Mesendoderm (in vitro differentiated cells): ENCODE data around the gene COL18A1.
"Not testable (repeated sequence)": the region's sequence is repeated elsewhere in the genome, so short reads cannot be mapped to it uniquely, and the experiment has no call there.

Experiments used
- DNase-seq: peaks from one replicate; pipeline ENCODE4 v3.0.0; 2013
- H2AK5ac ChIP-seq: 2 replicates; pipeline ENCODE4 v1.6.1; 2013; ENCODE audit warnings: low read length, inconsistent platforms
- H2BK120ac ChIP-seq: 2 replicates; pipeline ENCODE4 v1.6.1; 2013; ENCODE audit warnings: low read depth, mild to moderate bottlenecking, low read length, moderate library complexity, mixed read lengths
- H2BK15ac ChIP-seq: replicated peaks from 2 replicates; pipeline ENCODE4 v1.6.1; 2013; ENCODE audit warnings: low read depth, mild to moderate bottlenecking, moderate library complexity
- H2BK5ac ChIP-seq: 2 replicates; pipeline ENCODE4 v1.6.1; 2013; ENCODE audit warnings: low read length, inconsistent platforms
- H3K18ac ChIP-seq: 2 replicates; pipeline ENCODE4 v1.6.1; 2013; ENCODE audit warnings: mild to moderate bottlenecking, low read length, mixed read lengths
- H3K23ac ChIP-seq: one replicate; pipeline ENCODE4 v1.6.1; 2013; ENCODE audit warnings: low read length
- H3K27ac ChIP-seq: 2 replicates; pipeline ENCODE4 v1.5.1; 2013; ENCODE audit warnings: low read depth, mild to moderate bottlenecking, inconsistent platforms, low read length, moderate library complexity
- H3K27me3 ChIP-seq: 2 replicates; pipeline ENCODE4 v1.6.1; 2013; ENCODE audit warnings: low read length, control low read depth, mild to moderate bottlenecking, inconsistent platforms; ENCODE audit not compliant: insufficient read depth, poor library complexity
- H3K36me3 ChIP-seq: 2 replicates; pipeline ENCODE4 v1.6.1; 2013; ENCODE audit warnings: low read length, inconsistent platforms; ENCODE audit not compliant: control insufficient read depth, insufficient read depth
- H3K4ac ChIP-seq: one replicate; pipeline ENCODE4 v1.6.1; 2013; ENCODE audit warnings: low read depth, mild to moderate bottlenecking, low read length, moderate library complexity
- H3K4me1 ChIP-seq: 2 replicates; pipeline ENCODE4 v1.6.1; 2013; ENCODE audit warnings: low read depth, low read length, inconsistent platforms; ENCODE audit not compliant: control insufficient read depth
- H3K4me2 ChIP-seq: 2 replicates; pipeline ENCODE4 v1.6.1; 2013; ENCODE audit warnings: low read length
- H3K4me3 ChIP-seq: 2 replicates; pipeline ENCODE4 v1.5.1; 2013; ENCODE audit warnings: mild to moderate bottlenecking, low read length
- H3K56ac ChIP-seq: one replicate; pipeline ENCODE4 v1.6.1; 2013; ENCODE audit warnings: low read length
- H3K79me1 ChIP-seq: 2 replicates; pipeline ENCODE4 v1.6.1; 2013; ENCODE audit warnings: low read length, inconsistent platforms
- H3K79me2 ChIP-seq: 2 replicates; pipeline ENCODE4 v1.6.1; 2013; ENCODE audit warnings: mild to moderate bottlenecking, low read length; ENCODE audit not compliant: control insufficient read depth, insufficient read depth
- H3K9ac ChIP-seq: 2 replicates; pipeline ENCODE4 v1.6.1; 2013; ENCODE audit warnings: low read length, inconsistent platforms
- H4K5ac ChIP-seq: one replicate; pipeline ENCODE4 v1.6.1; 2013; ENCODE audit warnings: low read length
- H4K8ac ChIP-seq: one replicate; pipeline ENCODE4 v1.6.1; 2013; ENCODE audit warnings: low read depth, mild to moderate bottlenecking, control low read depth, low read length, moderate library complexity
- WGBS: extraction: QIAGEN DNeasy Blood & Tissue Kit; methylation state at CpG from one replicate; pipeline ENCODE4 v1.1.7; 2013; ENCODE audit warnings: low lambda C conversion rate, missing lambda C conversion rate; ENCODE audit not compliant: insufficient coverage; ENCODE audit errors: extremely low coverage; 5-methylcytosine and 5-hydroxymethylcytosine counted together

The COL18A1 gene

DNA sequence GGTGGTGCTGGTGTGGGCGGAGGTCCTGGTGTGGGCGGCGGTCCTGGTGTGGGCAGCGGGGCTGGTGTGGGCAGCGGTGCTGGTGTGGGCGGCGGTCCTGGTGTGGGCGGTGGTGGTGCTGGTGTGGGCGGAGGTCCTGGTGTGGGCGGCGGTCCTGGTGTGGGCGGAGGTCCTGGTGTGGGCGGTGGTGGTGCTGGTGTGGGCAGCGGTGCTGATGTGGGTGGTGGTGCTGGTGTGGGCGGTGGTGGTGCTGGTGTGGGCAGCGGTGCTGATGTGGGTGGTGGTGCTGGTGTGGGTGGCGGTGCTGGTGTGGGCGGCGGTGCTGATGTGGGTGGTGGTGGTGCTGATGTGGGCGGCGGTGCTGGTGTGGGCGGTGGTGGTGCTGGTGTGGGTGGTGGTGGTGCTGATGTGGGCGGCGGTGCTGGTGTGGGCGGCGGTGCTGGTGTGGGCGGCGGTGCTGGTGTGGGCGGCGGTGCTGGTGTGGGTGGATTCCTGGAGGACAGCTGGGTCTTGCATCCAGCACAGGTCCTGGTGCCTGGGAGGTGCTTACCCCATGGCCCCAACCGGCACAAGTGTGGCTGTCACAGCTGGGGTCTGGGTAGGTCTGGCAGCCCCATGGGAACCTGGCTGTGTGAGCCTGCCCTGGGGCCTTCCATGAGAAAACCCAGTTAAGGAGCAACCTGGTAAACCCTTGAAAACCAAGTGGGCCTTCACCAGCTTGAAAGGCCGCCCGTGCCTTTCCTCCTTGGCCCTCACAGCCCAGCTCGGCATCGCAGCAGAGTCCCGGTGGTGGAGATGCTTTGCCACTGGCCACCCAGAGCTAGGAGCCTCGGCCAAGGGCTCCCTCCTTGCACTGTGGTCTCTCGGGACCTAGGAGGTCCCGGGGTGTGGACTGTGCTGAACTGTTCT is 38.0 kb downstream of the COL18A1 start:
- not testable (repeated sequence) for H2BK5ac ChIP-seq, H2AK5ac ChIP-seq, H3K9ac ChIP-seq, H3K4me3 ChIP-seq, H3K23ac ChIP-seq, H2BK120ac ChIP-seq, H3K4me1 ChIP-seq, H3K56ac ChIP-seq, H3K4me2 ChIP-seq, H4K8ac ChIP-seq, DNase-seq, H3K36me3 ChIP-seq, H3K27ac ChIP-seq, H3K18ac ChIP-seq, H3K4ac ChIP-seq, H2BK15ac ChIP-seq, H4K5ac ChIP-seq, H3K27me3 ChIP-seq
- peaks cover 25% of the 10 kb centered on the region for H3K79me1 ChIP-seq
- no CpG with 5 or more reads among the region's 39 CpGs for WGBS
- H3K79me2 ChIP-seq, result peaks cover 65% of the 10 kb centered on the region

DNA sequence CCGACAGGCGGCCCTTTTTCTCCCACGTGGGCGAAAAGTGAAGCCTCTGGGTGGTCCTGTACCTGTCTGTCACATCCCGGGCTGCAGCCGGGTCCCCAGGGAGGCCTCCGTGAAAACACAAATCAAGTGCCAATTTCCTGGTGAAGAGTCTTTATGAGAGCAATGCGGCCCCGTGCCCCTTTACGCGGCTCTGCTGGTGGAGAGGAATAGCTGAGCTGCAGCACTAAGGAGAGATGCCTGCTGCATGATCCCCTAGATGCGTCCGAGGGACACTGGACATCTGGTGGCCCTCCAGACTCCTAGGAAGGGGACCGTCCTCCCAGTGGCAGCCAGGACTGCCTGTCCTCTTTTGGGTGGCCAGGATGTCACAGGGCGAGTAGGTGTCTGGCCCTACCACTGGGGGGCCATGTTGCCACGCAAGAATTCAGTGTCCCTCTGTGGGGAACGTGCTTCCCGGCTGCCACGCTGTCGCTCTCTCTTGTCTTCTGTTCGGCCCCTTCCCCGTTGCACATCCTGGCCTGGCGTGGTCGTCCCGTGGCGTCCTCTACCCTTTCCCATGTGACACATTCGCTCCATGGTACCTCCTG is 38.7 kb downstream of the COL18A1 start:
- Histone ChIP-seq H3K4me2 (no peak overlapping the region), H3K79me2 (peaks cover 72% of the 10 kb centered on the region), H3K9ac (no peak overlapping the region), H3K36me3 (peaks cover 3% of the 10 kb centered on the region), H3K4me1 (no peaks in the 10 kb centered on the region), H2BK15ac (no peak overlapping the region), H3K23ac (no peak overlapping the region), H3K4ac (no peak overlapping the region), H3K56ac (no peak overlapping the region), H3K27me3 (no peaks in the 10 kb centered on the region), H2BK120ac (no peak overlapping the region), H4K8ac (no peak overlapping the region), H3K4me3 (no peak overlapping the region), H4K5ac (no peak overlapping the region), H3K27ac (no peak overlapping the region), H3K79me1 (peaks cover 30% of the 10 kb centered on the region), H2BK5ac (no peak overlapping the region), H2AK5ac (no peak overlapping the region), H3K18ac (no peak overlapping the region)
- no peak for DNase-seq
- WGBS, result no CpG with 5 or more reads among the region's 27 CpGs

DNA sequence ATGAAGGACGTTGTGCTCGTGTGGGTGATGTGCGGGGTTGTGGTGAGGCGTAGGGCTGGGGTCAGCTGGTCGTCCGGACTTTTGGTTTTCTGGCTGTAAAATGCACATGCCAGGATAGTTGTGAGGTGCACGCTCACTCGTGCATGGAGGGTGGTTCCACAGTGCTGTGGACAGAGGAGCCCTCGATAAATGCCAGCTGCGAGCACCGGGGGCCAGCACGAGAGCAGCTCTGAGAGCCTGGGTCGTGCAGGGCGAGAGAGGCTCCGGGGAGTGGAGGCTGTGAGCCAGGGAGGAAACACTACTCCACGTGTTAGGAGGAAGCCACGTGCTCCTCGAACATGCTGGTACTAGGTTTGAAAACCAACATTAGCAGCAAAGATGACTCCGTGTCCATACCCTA is 39.4 kb downstream of the COL18A1 start:
- WGBS, result no CpG with 5 or more reads among the region's 19 CpGs
- H2AK5ac ChIP-seq, result no peak overlapping the region
- H2BK5ac ChIP-seq, result no peak overlapping the region

DNA sequence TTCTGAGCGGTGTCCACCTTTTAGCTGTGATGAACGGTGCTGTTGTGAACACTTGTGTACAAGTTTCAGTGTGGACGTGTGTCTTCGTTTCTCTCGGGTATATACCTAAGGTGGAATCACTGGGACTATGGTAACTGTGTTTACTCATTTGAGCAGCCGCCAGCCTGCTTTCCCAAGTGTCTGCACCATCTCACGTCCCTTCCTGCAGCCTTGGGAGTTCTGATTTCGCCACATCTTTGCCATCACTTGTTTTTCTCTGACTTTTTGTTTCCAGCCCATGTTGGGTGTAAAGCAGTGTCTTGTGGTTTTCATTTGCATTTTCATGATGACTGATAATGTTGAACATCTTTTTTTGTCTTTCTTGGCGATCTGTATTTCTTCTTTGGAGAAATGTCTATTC is 40.4 kb downstream of the COL18A1 start:
- H3K27me3 ChIP-seq, result no peaks in the 10 kb centered on the region
- peaks cover 28% of the 10 kb centered on the region for H3K79me1 ChIP-seq
- H4K5ac ChIP-seq, result no peak overlapping the region
- no CpG with 5 or more reads among the region's 9 CpGs for WGBS
- no peak overlapping the region for H2BK15ac ChIP-seq
- H3K27ac ChIP-seq, result no peak overlapping the region
- no peak overlapping the region for H3K4ac ChIP-seq
- peaks cover 3% of the 10 kb centered on the region for H3K36me3 ChIP-seq
- H2AK5ac ChIP-seq, result no peak overlapping the region
- H3K23ac ChIP-seq, result no peak overlapping the region
- no peak for DNase-seq
- H2BK5ac ChIP-seq, result no peak overlapping the region
- H3K18ac ChIP-seq, result no peak overlapping the region
- no peak overlapping the region for H3K9ac ChIP-seq
- H3K56ac ChIP-seq, result no peak overlapping the region
- no peak overlapping the region for H3K4me2 ChIP-seq
- H3K79me2 ChIP-seq, result peaks cover 69% of the 10 kb centered on the region
- H2BK120ac ChIP-seq, result no peak overlapping the region
- no peak overlapping the region for H4K8ac ChIP-seq
- no peaks in the 10 kb centered on the region for H3K4me1 ChIP-seq
- H3K4me3 ChIP-seq, result no peak overlapping the region

More for the DNA sequence above, 39.4 kb downstream of the COL18A1 start:
- Histone ChIP-seq H3K4me2 (no peak overlapping the region), H3K36me3 (peaks cover 3% of the 10 kb centered on the region), H3K4me3 (no peak overlapping the region), H3K4me1 (no peaks in the 10 kb centered on the region), H3K79me1 (peaks cover 29% of the 10 kb centered on the region), H3K4ac (no peak overlapping the region), H3K27me3 (no peaks in the 10 kb centered on the region), H3K18ac (no peak overlapping the region), H3K23ac (no peak overlapping the region), H2BK120ac (no peak overlapping the region), H4K8ac (no peak overlapping the region), H2BK15ac (no peak overlapping the region), H3K56ac (peak overlapping the region; percentile 13), H3K27ac (no peak overlapping the region), H4K5ac (no peak overlapping the region), H3K9ac (no peak overlapping the region), H3K79me2 (peaks cover 73% of the 10 kb centered on the region)
- no peak for DNase-seq

DNA sequence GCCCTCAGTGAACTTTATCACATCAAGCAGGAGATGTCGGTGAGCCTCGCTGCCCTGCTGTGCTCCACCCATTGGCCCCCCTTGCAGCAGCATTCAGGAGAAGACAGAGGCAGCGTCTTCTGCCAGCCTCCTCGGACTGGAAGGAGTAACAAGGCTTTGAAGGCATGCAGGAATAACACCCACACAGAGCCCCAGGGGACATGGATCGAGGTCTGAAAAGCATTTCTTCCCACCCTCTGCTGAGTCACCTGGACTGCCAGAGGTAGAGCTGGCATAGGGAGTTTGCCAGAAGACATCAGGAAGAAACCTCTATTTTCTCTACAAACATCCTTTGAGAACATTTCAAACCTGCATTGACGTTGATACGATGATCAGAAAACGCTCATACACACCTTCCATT is 42.9 kb downstream of the COL18A1 start:
- Histone ChIP-seq H3K4me3 (no peak overlapping the region), H3K79me2 (peaks cover 52% of the 10 kb centered on the region), H3K27ac (no peak overlapping the region), H4K5ac (no peak overlapping the region), H2BK5ac (no peak overlapping the region), H3K4me2 (no peak overlapping the region), H3K79me1 (peaks cover 24% of the 10 kb centered on the region), H3K18ac (no peak overlapping the region), H4K8ac (no peak overlapping the region), H3K4ac (no peak overlapping the region), H3K36me3 (peaks cover 3% of the 10 kb centered on the region), H3K9ac (no peak overlapping the region), H2AK5ac (no peak overlapping the region), H3K4me1 (no peaks in the 10 kb centered on the region), H3K56ac (no peak overlapping the region), H2BK15ac (no peak overlapping the region), H3K23ac (no peak overlapping the region), H2BK120ac (no peak overlapping the region), H3K27me3 (no peaks in the 10 kb centered on the region)
- no peak for DNase-seq
- WGBS, result 100% methylated on average over 3 of the region's 8 CpGs
